HepG2 (cell line): Measurements from ENCODE around the gene CERT1. TPM values are rescaled to one million over a fixed set of nuclear protein-coding genes. Genes with fewer than 3 reads are reported as not detected.

Experiments used
- ATAC-seq: fragments of 200-7000 bp; cut with Tn5 transposase; 3 replicates; pipeline ENCODE4 v1.9.1; 2020; ENCODE audit warnings: mild to moderate bottlenecking, moderate library complexity
- BruUV-seq: library from RNA; stranded (reverse); fragments of 400-500 nt; replicated peaks from 2 replicates; lab custom pipeline; 2021; lab: Mats Ljungman, UMichigan
- CTCF ChIA-PET: fragments of 300-600 bp; formaldehyde crosslinking; extraction: SDS; loops from one replicate; lab custom pipeline; 2021; ENCODE audit warnings: low total read pairs, inconsistent platforms, low intra/inter-chr PET ratio; lab: Yijun Ruan, JAX
- POLR2A ChIA-PET: fragments of 350-600 bp; sonication (Branson Sonifier 250); formaldehyde crosslinking; loops from one replicate; lab custom pipeline; 2020; ENCODE audit warnings: antibody characterized with exemption, inconsistent platforms; lab: Yijun Ruan, JAX
- DNase-seq: peaks from one replicate; pipeline ENCODE4 v3.0.0-alpha.2; 2015; ENCODE audit warnings: low spot score
- FAIRE-seq: peaks from 3 replicates; lab custom pipeline; 2011; peaks lifted over from hg19 to GRCh38; lab: Jason Lieb, UNC
- H2AFZ ChIP-seq: one replicate; pipeline ENCODE4 v1.6.1; 2011; ENCODE audit warnings: low read length, inconsistent platforms
- H3K27ac ChIP-seq: fragments of 300-600 bp; 3 replicates; pipeline ENCODE4 v1.8.0; 2011; ENCODE audit warnings: mixed run types, mild to moderate bottlenecking, mixed read lengths, low read length, inconsistent platforms; ENCODE audit not compliant: insufficient read depth; ENCODE audit errors: extremely low read length
- H3K27me3 ChIP-seq, 2 experiments: fragments of 200-600 bp in 1 of 2; 2 replicates in 1 of 2; 3 replicates in 1 of 2; pipeline versions ENCODE4 v1.6.0 to v1.8.0; 2011; ENCODE audit warnings: low read length in 2 of 2, mild to moderate bottlenecking in 2 of 2, moderate library complexity in 2 of 2, inconsistent platforms in 1 of 2; ENCODE audit not compliant: insufficient read depth in 2 of 2, control insufficient read depth in 1 of 2
- H3K36me3 ChIP-seq, 2 experiments: fragments of 200-600 bp in 1 of 2; replicated peaks in 1 of 2; 2 replicates in 1 of 2; 3 replicates in 1 of 2; pipeline versions ENCODE4 v1.5.1 to v1.8.0; 2011; ENCODE audit warnings: low read length in 2 of 2, inconsistent platforms in 1 of 2; ENCODE audit not compliant: insufficient read depth in 2 of 2, control insufficient read depth in 1 of 2
- H3K4me1 ChIP-seq: 2 replicates; pipeline ENCODE4 v1.5.1; 2012; ENCODE audit warnings: low read length, inconsistent platforms; ENCODE audit not compliant: insufficient read depth
- H3K4me2 ChIP-seq: 2 replicates; pipeline ENCODE4 v1.6.0; 2011; ENCODE audit warnings: low read depth, low read length, inconsistent platforms
- H3K4me3 ChIP-seq, 3 experiments: fragments of 200-600 bp in 1 of 3; sonication (generic), shearing (Covaris generic) in 1 of 3; replicated peaks in 1 of 3; 2 replicates each; pipeline ENCODE4 v1.5.1; 2011 to 2016; ENCODE audit warnings: low read length in 3 of 3, inconsistent platforms in 2 of 3, low read depth in 2 of 3, mild to moderate bottlenecking in 2 of 3, control low read depth in 1 of 3, mixed read lengths in 1 of 3; ENCODE audit not compliant: insufficient read depth in 1 of 3
- H3K79me2 ChIP-seq: one replicate; pipeline ENCODE4 v1.6.1; 2011; ENCODE audit warnings: low read length, inconsistent platforms; ENCODE audit not compliant: insufficient read depth
- H3K9ac ChIP-seq: 2 replicates; pipeline ENCODE4 v1.6.0; 2011; ENCODE audit warnings: mild to moderate bottlenecking, low read depth, low read length, inconsistent platforms; ENCODE audit not compliant: insufficient read depth
- H3K9me3 ChIP-seq: 2 replicates; pipeline ENCODE4 v1.5.1; 2012; ENCODE audit warnings: mild to moderate bottlenecking, low read length
- H4K20me1 ChIP-seq: 2 replicates; pipeline ENCODE4 v1.6.0; 2011; ENCODE audit warnings: inconsistent platforms, mild to moderate bottlenecking, low read length, moderate library complexity; ENCODE audit not compliant: insufficient read depth
- CENPT ChIP-seq: sonication (generic); formaldehyde crosslinking; IDR thresholded peaks from 2 replicates; pipeline ENCODE4 v1.8.0; 2022; ENCODE audit warnings: low read depth, mild to moderate bottlenecking, moderate library complexity, missing genetic modification reagents
- GTF2F1 ChIP-seq: fragments of 150-350 bp; IDR thresholded peaks from 2 replicates; pipeline ENCODE4 v1.6.1; 2014; ENCODE audit warnings: low read length
- MAFF ChIP-seq: IDR thresholded peaks from 2 replicates; pipeline ENCODE4 v1.6.1; 2011; ENCODE audit warnings: low read depth, low read length, improper control_type of control experiment
- MAFK ChIP-seq, 2 experiments: IDR thresholded peaks in 1 of 2; conservative IDR thresholded peaks in 1 of 2; 2 replicates each; pipeline ENCODE4 v1.6.1; 2011; ENCODE audit warnings: improper control_type of control experiment in 2 of 2, low read length in 2 of 2
- NR1H2 ChIP-seq: sonication (generic); formaldehyde crosslinking; IDR thresholded peaks from 2 replicates; pipeline ENCODE4 v1.8.1; 2022; ENCODE audit warnings: low read depth, missing genetic modification reagents, borderline replicate concordance
- ZNF496 ChIP-seq: sonication (generic); formaldehyde crosslinking; IDR thresholded peaks from 2 replicates; pipeline ENCODE4 v1.8.1; 2023; ENCODE audit warnings: mild to moderate bottlenecking, moderate library complexity, missing genetic modification reagents; ENCODE audit not compliant: insufficient replicate concordance
- WGBS: methylation state at CpG from one replicate; pipeline ENCODE4 v1.1.6; 2017; ENCODE audit warnings: low lambda C conversion rate; 5-methylcytosine and 5-hydroxymethylcytosine counted together
- in situ Hi-C: cut with HindIII; loops from 2 replicates; pipeline ENCODE4 v1.10.0; 2017; ENCODE audit warnings: low pct_unique_long_range_greater_than_20kb; ENCODE audit not compliant: extremely low pct_ligation_motif_present
- intact Hi-C: fragments of 100-400 bp; cut with micrococcal nuclease; formaldehyde crosslinking; loops from one replicate; pipeline ENCODE4 v1.10.0; 2022; ENCODE audit not compliant: unreplicated experiment
- polyA plus RNA-seq, 8 experiments: library from polyadenylated mRNA; depleted of rRNA in 3 of 8; stranded (reverse) in 7 of 8; unstranded in 1 of 8; fragments of >200 nt; fragmentation: Illumina TruSeq in 4 of 8; extraction: Trizol in 4 of 8; gene quantifications; 2 replicates each; pipeline versions ENCODE4 v1.2.1 to v1.2.3, GENCODE V29; 2011 to 2016; ENCODE audit warnings: low read depth in 4 of 8, missing spikeins in 1 of 8, mixed read lengths in 1 of 8; ENCODE audit not compliant: insufficient read depth in 1 of 8
- total RNA-seq, 5 experiments: library from RNA; depleted of rRNA; stranded (reverse); fragments of >200 nt; fragmentation: Illumina TruSeq; extraction: Trizol; gene quantifications; 2 replicates each; pipeline ENCODE4 v1.2.3, GENCODE V29; 2016; ENCODE audit warnings: low read depth in 1 of 5
- TF ChIP-seq, protein P1 (sequence below): IDR thresholded peaks from 2 replicates; pipeline ENCODE4 v1.6.1; 2016; ENCODE audit warnings: missing genetic modification reagents, missing compliant biosample characterization

CERT1 gene
- total and polyA plus RNA-seq, 2 of the 13 experiments (the other 11 are each of a cell fraction or from before 2014, with no cell fraction given), result 8.2 to 12.7 TPM

DNA sequence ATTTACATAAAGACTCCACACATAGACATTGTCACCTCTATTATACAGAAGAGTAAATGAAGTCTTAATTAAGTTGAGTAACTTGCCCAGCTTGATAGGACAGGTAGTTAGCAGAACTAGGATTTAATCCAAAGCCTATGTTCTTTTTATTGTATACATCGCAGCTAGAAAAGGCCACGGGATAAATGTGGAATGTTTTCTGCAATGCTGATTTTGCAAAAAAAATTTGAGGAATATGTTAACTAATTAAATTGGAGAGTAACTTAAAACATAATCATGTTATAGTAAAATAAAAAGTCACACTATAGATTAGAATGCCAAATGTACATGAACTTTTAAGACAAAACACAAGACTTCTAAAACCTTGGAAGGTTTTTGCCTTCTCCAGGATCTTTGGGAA is 41.3 kb upstream of the CERT1 start:
- Histone ChIP-seq H3K27ac (no peak overlapping the region), H3K27me3 (no peaks in the 10 kb centered on the region; a peak in 1 of 5 replicates), H2AFZ (no peak overlapping the region), H3K4me2 (no peak overlapping the region), H3K9me3 (no peaks in the 10 kb centered on the region), H3K4me1 (no peaks in the 10 kb centered on the region), H4K20me1 (no peaks in the 10 kb centered on the region), H3K79me2 (no peaks in the 10 kb centered on the region), H3K36me3 (peaks cover 3 to 22% of the 10 kb centered on the region in 2 experiments; a peak in 3 of 5 replicates), H3K4me3 (no peak overlapping the region), H3K9ac (no peak overlapping the region)
- POLR2A ChIA-PET, result no interaction called here
- FAIRE-seq, result no peak
- BruUV-seq, result no TSS peak
- CTCF ChIA-PET, result no interaction called here
- TF ChIP-seq CENPT (CRISPR knock-in tag) (no peak), MAFK (conservative IDR thresholded peaks at IDR 0.05 in 1 of 2, IDR thresholded peaks at IDR 0.05 in 1 of 2; ENCODE audit: low read length in 2 of 2) (peak; percentile 27 to 61; a peak in 2 of 4 replicates), NR1H2 (no peak), GTF2F1 (no peak), MAFF (0 out of 2 replicates have a peak, but pooled peaks have one; percentile 47)
- TF ChIP-seq, protein P1, sequence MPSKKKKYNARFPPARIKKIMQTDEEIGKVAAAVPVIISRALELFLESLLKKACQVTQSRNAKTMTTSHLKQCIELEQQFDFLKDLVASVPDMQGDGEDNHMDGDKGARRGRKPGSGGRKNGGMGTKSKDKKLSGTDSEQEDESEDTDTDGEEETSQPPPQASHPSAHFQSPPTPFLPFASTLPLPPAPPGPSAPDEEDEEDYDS (CRISPR knock-in tag), result no peak
- 99% methylated on average over 2 of the region's 2 CpGs for WGBS
- in situ Hi-C loops (no loop called here), intact Hi-C loops (no loop called here)
- ATAC-seq, result no peak
- DNase-seq, result no peak

DNA sequence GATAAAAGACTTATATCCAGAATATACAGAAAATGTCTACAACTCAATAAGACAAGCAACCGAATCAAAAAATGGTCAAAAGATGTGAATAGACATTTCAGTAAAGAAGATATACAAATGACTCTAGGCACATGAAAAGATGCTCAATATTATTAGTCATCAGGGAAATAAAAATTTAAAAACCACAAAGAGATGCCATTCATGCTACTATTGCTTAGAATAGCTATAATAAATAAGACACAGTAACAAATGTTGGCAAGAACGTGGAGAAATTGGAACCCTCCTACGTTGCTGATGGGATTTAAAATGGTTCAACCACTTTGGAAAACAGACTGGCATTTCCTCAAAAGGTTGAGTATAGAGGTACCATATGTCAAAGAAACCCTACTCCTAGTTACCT is 40.0 kb upstream of the CERT1 start:
- CTCF ChIA-PET, result no interaction called here
- Histone ChIP-seq H3K4me2 (no peak overlapping the region), H4K20me1 (no peaks in the 10 kb centered on the region), H3K27ac (no peak overlapping the region), H2AFZ (no peak overlapping the region), H3K4me1 (no peaks in the 10 kb centered on the region), H3K79me2 (no peaks in the 10 kb centered on the region), H3K9me3 (no peaks in the 10 kb centered on the region), H3K9ac (no peak overlapping the region), H3K27me3 (no peaks in the 10 kb centered on the region; a peak in 1 of 5 replicates), H3K36me3 (peaks cover 3 to 17% of the 10 kb centered on the region in 2 experiments; a peak in 3 of 5 replicates), H3K4me3 (no peak overlapping the region)
- 96% methylated on average over 3 of the region's 3 CpGs for WGBS
- no peak for ATAC-seq
- POLR2A ChIA-PET, result no interaction called here
- no peak for FAIRE-seq
- intact Hi-C loops, result no loop called here
- TF ChIP-seq ZNF496 (CRISPR knock-in tag), result no peak
- DNase-seq, result no peak
- BruUV-seq, result no TSS peak
- in situ Hi-C loops, result no loop called here
